CD14-positive monocyte (primary cell): ENCODE data around the gene BBOF1. TPM values are rescaled to one million over a fixed set of nuclear protein-coding genes. Genes with fewer than 3 reads are reported as not detected.

ENCODE experiments used
- DNase-seq, 3 donors: peaks; one replicate each; pipeline ENCODE4 v3.0.0-alpha.2; 2011 to 2022
- H2AFZ ChIP-seq: 2 replicates; pipeline ENCODE4 v1.6.0; 2012; ENCODE audit warnings: mild to moderate bottlenecking, low read depth, low read length, inconsistent platforms; ENCODE audit not compliant: insufficient read depth, poor library complexity, severe bottlenecking
- H3K27ac ChIP-seq, 2 donors: 1 replicate in 1 of 2; 2 replicates in 1 of 2; pipeline ENCODE4 v1.5.1; 2012 to 2013; ENCODE audit warnings: low read length in 2 of 2, control low read depth in 1 of 2, inconsistent platforms in 1 of 2, low read depth in 1 of 2, mild to moderate bottlenecking in 1 of 2
- H3K27me3 ChIP-seq, 2 donors: one replicate each; pipeline versions ENCODE4 v1.6.0 to v1.6.1; 2011 to 2013; ENCODE audit warnings: low read length in 2 of 2; ENCODE audit not compliant: control insufficient read depth in 2 of 2, insufficient read depth in 2 of 2
- H3K36me3 ChIP-seq, 2 donors: replicated peaks in 1 of 2; 1 replicate in 1 of 2; 2 replicates in 1 of 2; pipeline versions ENCODE4 v1.5.1 to v1.6.1; 2012 to 2013; ENCODE audit warnings: low read length in 2 of 2, control low read depth in 1 of 2, inconsistent platforms in 1 of 2, mild to moderate bottlenecking in 1 of 2; ENCODE audit not compliant: insufficient read depth in 2 of 2, control insufficient read depth in 1 of 2
- H3K4me1 ChIP-seq, 2 donors: 1 replicate in 1 of 2; 2 replicates in 1 of 2; pipeline versions ENCODE4 v1.5.1 to v1.6.1; 2012 to 2013; ENCODE audit warnings: low read length in 2 of 2, control low read depth in 1 of 2, inconsistent platforms in 1 of 2, mild to moderate bottlenecking in 1 of 2, moderate library complexity in 1 of 2; ENCODE audit not compliant: insufficient read depth in 2 of 2, control insufficient read depth in 1 of 2
- H3K4me2 ChIP-seq: replicated peaks from 2 replicates; pipeline ENCODE3; 2012; ENCODE audit warnings: low read length, moderate library complexity, mild to moderate bottlenecking; ENCODE audit not compliant: poor library complexity, severe bottlenecking; ENCODE audit errors: extremely low read depth
- H3K4me3 ChIP-seq, 3 experiments: fragments of 200-600 bp in 1 of 3; sonication (generic) in 1 of 3; replicated peaks in 1 of 3; 1 replicate in 2 of 3; 2 replicates in 1 of 3; pipeline ENCODE4 v1.5.1; 2011 to 2013; ENCODE audit warnings: low read length in 3 of 3, mild to moderate bottlenecking in 3 of 3, control low read depth in 2 of 3, low read depth in 2 of 3, inconsistent platforms in 1 of 3, moderate library complexity in 1 of 3
- H3K79me2 ChIP-seq: 2 replicates; pipeline ENCODE4 v1.6.0; 2012; ENCODE audit warnings: mild to moderate bottlenecking, control low read depth, inconsistent platforms, low read length, moderate library complexity; ENCODE audit not compliant: insufficient read depth
- H3K9ac ChIP-seq: 2 replicates; pipeline ENCODE4 v1.6.0; 2017; ENCODE audit warnings: low read length, mild to moderate bottlenecking; ENCODE audit not compliant: insufficient read depth, poor library complexity, severe bottlenecking
- H3K9me3 ChIP-seq, 2 donors: replicated peaks in 1 of 2; 1 replicate in 1 of 2; 2 replicates in 1 of 2; pipeline versions ENCODE4 v1.5.1 to v1.6.1; 2012 to 2013; ENCODE audit warnings: low read length in 2 of 2, control low read depth in 1 of 2; ENCODE audit not compliant: control insufficient read depth in 1 of 2, insufficient read depth in 1 of 2
- H4K20me1 ChIP-seq: 2 replicates; pipeline ENCODE4 v1.6.0; 2012; ENCODE audit warnings: mild to moderate bottlenecking, low read length, control low read depth, moderate library complexity; ENCODE audit not compliant: insufficient read depth
- H3K27ac Mint-ChIP-seq, 7 donors: one replicate each; pipeline ENCODE4 v1.8.0; 2020; ENCODE audit warnings: mild to moderate bottlenecking in 7 of 7, mixed read lengths in 7 of 7, moderate library complexity in 6 of 7, inconsistent platforms in 2 of 7
- H3K27me3 Mint-ChIP-seq, 3 donors: one replicate each; pipeline ENCODE4 v1.8.0; 2021 to 2022; ENCODE audit warnings: low read depth in 3 of 3, mild to moderate bottlenecking in 3 of 3, mixed read lengths in 3 of 3, moderate library complexity in 3 of 3, inconsistent platforms in 1 of 3
- H3K36me3 Mint-ChIP-seq, 2 donors: one replicate each; pipeline ENCODE4 v1.8.0; 2020; ENCODE audit warnings: mixed read lengths in 2 of 2, inconsistent platforms in 1 of 2, mild to moderate bottlenecking in 1 of 2
- H3K4me1 Mint-ChIP-seq: one replicate; pipeline ENCODE4 v1.8.0; 2020; ENCODE audit warnings: mild to moderate bottlenecking, mixed read lengths
- H3K4me3 Mint-ChIP-seq, 2 donors: one replicate each; pipeline ENCODE4 v1.8.0; 2020; ENCODE audit warnings: mild to moderate bottlenecking in 2 of 2, mixed read lengths in 2 of 2, moderate library complexity in 1 of 2
- H3K9me3 Mint-ChIP-seq, 7 donors: one replicate each; pipeline ENCODE4 v1.8.0; 2020 to 2022; ENCODE audit warnings: mixed read lengths in 7 of 7, mild to moderate bottlenecking in 6 of 7, moderate library complexity in 6 of 7, inconsistent platforms in 2 of 7
- WGBS: methylation state at CpG from one replicate; pipeline ENCODE4 v1.1.5; 2013; ENCODE audit warnings: missing lambda C conversion rate; ENCODE audit not compliant: insufficient coverage; 5-methylcytosine and 5-hydroxymethylcytosine counted together
- intact Hi-C, 2 donors: fragments of 100-400 bp; cut with micrococcal nuclease; formaldehyde crosslinking; loops; one replicate each; pipeline versions ENCODE4 v1.15.0 to v1.15.1; 2023
- polyA plus RNA-seq, 3 donors: library from polyadenylated mRNA; depleted of rRNA in 1 of 3; unstranded in 2 of 3; stranded (reverse) in 1 of 3; fragments of 300-500 nt in 2 of 3; fragments of >200 nt in 1 of 3; fragmentation: Illumina TruSeq in 2 of 3; gene quantifications; 1 replicate in 2 of 3; 2 replicates in 1 of 3; pipeline ENCODE4 v1.2.3, GENCODE V29; 2012 to 2021
- TF ChIP-seq, protein P1 (sequence below): fragments of 200-600 bp; IDR thresholded peaks from one replicate; pipeline ENCODE4 v1.8.0; 2022; ENCODE audit warnings: antibody characterized with exemption, mild to moderate bottlenecking

The BBOF1 gene
- polyA plus RNA-seq, 3 donors: 0.01 to 0.94 TPM; not detected in 1

DNA sequence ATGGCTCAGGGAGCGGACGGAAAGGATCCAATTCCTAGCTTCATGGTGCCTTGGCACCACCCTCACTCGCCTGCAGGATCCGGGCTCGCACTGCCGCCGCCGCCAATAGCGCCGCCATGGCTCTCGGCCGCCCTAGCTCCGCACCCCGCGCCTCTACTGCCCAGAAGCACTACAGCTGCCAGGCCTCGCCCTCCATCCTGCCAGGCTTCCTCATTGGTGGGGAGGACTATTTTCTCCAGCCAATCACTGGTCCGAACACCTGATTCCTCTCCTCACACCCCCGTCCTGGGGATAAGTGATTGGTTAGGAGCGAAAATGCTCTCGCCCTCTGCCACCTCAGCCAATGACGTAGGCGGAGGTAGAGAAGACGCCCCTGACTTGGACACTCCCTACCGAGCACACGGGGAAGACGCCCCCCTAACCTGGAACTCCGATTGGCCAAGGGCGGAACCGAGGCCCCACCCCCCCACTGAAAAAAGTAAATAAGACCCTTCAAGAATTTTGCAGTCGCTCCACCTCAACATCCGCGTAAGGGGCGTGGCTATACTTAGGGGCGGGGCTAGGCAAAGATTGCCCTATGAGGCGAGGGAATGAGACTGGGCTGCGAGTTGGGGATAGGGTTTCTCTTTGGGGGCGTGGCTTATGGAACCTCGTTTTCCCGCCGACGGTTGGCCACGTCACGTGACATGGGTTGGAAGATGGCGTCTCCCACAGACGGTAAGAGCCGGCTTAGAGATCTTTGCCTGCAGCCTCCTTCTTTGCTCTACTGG, 65.3 kb downstream of the BBOF1 start, which contains the start of the genes ALDH6A1 and LIN52:
Gene ALDH6A1 (minus strand): TSS at position 177 of the 770 bp plus-strand sequence. CDS start 59 bp downstream, at position 118.
Gene LIN52 (plus strand): TSS at position 680 of the 770 bp plus-strand sequence. CDS start 19 bp downstream, at position 699.
- Mint-ChIP-seq H3K4me1 (peaks cover 28% of the 10 kb centered on the region), H3K27ac (peak within 1 kb of the TSS; percentile 86 to 97 (median 92)), H3K9me3 (no peaks in the 10 kb centered on the region), H3K36me3 (no peaks in the 10 kb centered on the region), H3K27me3 (peaks cover 0 to 3% (median 2%) of the 10 kb centered on the region in 3 donors), H3K4me3 (peak within 1 kb of the TSS; percentile 94 to 100)
- TF ChIP-seq, protein P1, sequence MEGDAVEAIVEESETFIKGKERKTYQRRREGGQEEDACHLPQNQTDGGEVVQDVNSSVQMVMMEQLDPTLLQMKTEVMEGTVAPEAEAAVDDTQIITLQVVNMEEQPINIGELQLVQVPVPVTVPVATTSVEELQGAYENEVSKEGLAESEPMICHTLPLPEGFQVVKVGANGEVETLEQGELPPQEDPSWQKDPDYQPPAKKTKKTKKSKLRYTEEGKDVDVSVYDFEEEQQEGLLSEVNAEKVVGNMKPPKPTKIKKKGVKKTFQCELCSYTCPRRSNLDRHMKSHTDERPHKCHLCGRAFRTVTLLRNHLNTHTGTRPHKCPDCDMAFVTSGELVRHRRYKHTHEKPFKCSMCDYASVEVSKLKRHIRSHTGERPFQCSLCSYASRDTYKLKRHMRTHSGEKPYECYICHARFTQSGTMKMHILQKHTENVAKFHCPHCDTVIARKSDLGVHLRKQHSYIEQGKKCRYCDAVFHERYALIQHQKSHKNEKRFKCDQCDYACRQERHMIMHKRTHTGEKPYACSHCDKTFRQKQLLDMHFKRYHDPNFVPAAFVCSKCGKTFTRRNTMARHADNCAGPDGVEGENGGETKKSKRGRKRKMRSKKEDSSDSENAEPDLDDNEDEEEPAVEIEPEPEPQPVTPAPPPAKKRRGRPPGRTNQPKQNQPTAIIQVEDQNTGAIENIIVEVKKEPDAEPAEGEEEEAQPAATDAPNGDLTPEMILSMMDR: peak; percentile 6
- H3K9me3 ChIP-seq: no peaks in the 10 kb centered on the region
- WGBS: 0% methylated on average over 24 of the region's 46 CpGs
- H3K27me3 ChIP-seq: no peaks in the 10 kb centered on the region
- peak; percentile 100 for DNase-seq
- H3K4me2 ChIP-seq: peak within 1 kb of the TSS; percentile 85
- intact Hi-C loops: loop anchor here (5.0 kb wide), 1 partner anchor 408 kb away; the partner anchor contains the start of genes ISCA2 (in 2 of the 2) and NPC2 (in 2 of the 2)
- peaks cover 23 to 26% of the 10 kb centered on the region in 2 donors for H3K4me1 ChIP-seq
- H3K79me2 ChIP-seq: peaks cover 42% of the 10 kb centered on the region
- peak within 1 kb of the TSS; percentile 25 to 77 for H3K27ac ChIP-seq
- peak within 1 kb of the TSS; percentile 64 for H3K9ac ChIP-seq
- H2AFZ ChIP-seq: peak within 1 kb of the TSS; percentile 94
- peak within 1 kb of the TSS; percentile 85 to 86 (median 85) for H3K4me3 ChIP-seq
- H4K20me1 ChIP-seq: no peaks in the 10 kb centered on the region
- H3K36me3 ChIP-seq: no peaks in the 10 kb centered on the region

DNA sequence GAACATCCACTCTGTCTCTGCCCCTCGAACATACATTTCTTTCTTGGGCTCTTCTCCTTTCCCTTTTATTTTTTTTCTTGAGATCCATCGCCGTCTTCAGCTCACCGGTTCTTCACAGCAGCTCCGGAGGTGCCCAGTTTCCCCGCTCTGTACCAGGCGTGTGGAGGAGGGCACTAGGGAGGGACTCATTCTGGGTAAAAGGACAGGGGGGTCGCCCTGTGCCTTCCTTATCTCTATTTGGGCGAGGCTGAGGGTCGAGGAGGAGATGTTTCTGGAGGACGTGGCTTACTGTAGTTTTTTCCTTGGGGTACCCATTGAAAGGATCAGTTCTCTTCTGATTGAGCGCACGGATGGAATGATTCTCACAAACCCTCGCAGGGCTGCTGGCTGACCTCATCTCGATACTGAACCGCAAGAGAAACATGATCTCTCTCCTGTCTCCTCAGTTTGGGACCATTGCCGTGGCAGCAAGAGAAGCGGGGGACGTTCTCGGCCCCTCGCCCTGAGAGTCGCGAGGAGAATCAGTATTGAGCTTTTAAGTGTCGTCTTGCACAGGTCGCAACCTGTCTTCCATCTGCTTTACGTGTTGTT, 66.0 kb downstream of the BBOF1 start:
- Histone ChIP-seq H3K4me3 (peak overlapping the region; percentile 85 to 86 (median 85)), H3K4me2 (peak overlapping the region; percentile 85), H3K9me3 (no peaks in the 10 kb centered on the region), H3K9ac (peak overlapping the region; percentile 64), H3K4me1 (peaks cover 23 to 31% of the 10 kb centered on the region in 2 donors), H2AFZ (peak overlapping the region; percentile 94), H4K20me1 (no peaks in the 10 kb centered on the region), H3K36me3 (no peaks in the 10 kb centered on the region), H3K79me2 (peaks cover 47% of the 10 kb centered on the region), H3K27me3 (no peaks in the 10 kb centered on the region), H3K27ac (peak overlapping the region; percentile 25 to 77)
- DNase-seq: no peak
- 0% methylated on average over 21 of the region's 26 CpGs for WGBS
- no peaks in the 10 kb centered on the region for H3K36me3 Mint-ChIP-seq
- peak overlapping the region; percentile 86 to 97 (median 92) for H3K27ac Mint-ChIP-seq
- H3K9me3 Mint-ChIP-seq: no peaks in the 10 kb centered on the region
- H3K4me3 Mint-ChIP-seq: peak overlapping the region; percentile 94 to 100
- peaks cover 34% of the 10 kb centered on the region for H3K4me1 Mint-ChIP-seq
- intact Hi-C loops: loop anchor here (5.0 kb wide), 1 partner anchor 407 kb away; the partner anchor contains the start of genes ISCA2 (in 2 of the 2) and NPC2 (in 2 of the 2)
- peaks cover 0 to 3% (median 2%) of the 10 kb centered on the region in 3 donors for H3K27me3 Mint-ChIP-seq
- TF ChIP-seq, protein P1: no peak
